HPDE6-E6E7 (cell line): ENCODE data around the gene PGRMC2.
A peak's percentile ranks its signal among the peaks of the same experiment; 100 is the strongest.
"Not testable (repeated sequence)": the region's sequence is repeated elsewhere in the genome, so short reads cannot be mapped to it uniquely, and the experiment has no call there.

ENCODE experiments used
- DNase-seq: peaks from one replicate; pipeline ENCODE4 v3.0.0; 2011; ENCODE audit warnings: missing footprints; ENCODE audit errors: extremely low spot score

The PGRMC2 gene

DNA sequence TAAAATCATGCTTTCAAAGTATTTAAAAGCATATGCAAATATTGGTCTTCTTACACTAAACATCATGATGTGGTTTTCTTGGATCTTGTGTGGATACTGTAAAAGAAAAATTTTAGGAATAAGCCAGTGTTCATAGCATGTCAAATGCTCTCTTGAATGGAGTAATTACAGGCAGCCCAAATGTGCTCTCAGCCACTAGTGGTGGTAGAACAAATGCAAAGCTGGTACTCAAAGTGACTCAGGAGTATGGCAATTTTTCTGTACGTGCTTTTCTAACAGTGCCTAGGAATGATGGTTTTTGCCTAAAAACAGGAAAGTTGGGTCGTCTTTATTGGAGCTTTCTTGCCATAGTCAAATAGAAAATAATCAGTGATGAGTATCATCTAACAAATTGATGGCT lies 19.9 kb downstream of the PGRMC2 start:
- DNase-seq, result no peak

DNA sequence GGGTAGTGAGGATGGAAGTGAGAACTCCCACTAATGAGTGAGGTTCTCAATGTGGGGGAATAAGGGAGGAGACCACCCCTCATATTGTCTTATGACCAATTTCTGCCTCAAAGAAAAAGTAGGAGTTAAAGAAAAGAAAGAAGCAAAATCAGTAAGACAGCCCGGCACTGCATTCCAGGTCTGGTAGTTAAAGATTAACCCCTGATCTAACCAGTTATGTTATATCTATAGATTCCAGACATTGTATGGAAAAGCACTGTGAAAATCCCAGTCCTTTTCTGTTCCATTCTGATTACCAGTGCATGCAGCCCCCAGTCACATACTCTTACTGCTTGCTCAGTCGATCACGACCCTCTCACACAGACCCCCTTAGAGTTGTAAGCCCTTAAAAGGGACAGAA lies 20.4 kb downstream of the PGRMC2 start:
- DNase-seq, result not testable (repeated sequence)

DNA sequence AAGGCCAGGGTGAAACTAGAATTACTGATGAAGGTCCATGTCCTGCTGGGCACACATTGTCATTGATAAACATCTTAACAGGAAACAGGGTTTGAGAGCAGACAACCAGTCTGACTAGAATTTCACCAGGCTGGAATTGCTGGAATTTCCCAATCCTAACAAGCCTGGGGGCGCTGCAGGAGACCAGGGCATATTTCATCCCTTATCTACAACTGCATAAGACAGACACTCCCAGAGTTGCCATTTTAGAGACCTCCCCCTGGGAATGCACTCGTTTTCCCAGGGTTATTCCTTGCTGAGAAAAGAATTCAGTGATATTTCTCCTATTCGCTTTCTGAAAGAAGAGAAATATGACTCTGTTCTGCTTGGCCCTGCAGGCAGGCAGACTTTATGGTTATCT lies 22.1 kb downstream of the PGRMC2 start:
- not testable (repeated sequence) for DNase-seq

DNA sequence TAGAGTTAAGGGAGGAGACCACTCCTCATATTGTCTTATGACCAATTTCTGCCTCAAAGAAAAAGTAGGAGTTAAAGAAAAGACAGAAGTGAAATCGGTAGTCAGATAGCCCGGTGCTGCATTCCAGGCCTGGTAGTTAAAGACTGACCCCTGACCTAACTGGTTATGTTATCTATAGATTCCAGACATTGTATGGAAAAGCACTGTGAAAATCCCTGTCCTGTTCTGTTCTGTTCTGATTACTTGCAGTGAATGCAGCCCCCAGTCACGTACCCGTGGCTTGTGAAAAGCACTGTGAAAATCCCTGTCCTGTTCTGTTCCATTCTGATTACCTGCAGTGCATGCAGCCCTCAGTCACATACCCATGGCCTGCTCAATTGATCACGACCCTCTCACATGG lies 27.7 kb downstream of the PGRMC2 start:
- DNase-seq, result not testable (repeated sequence)

- DNase-seq, result not testable (repeated sequence)
Measured at GRCh38 chr4:128258166-128258565, 29.4 kb downstream of the PGRMC2 start.

DNA sequence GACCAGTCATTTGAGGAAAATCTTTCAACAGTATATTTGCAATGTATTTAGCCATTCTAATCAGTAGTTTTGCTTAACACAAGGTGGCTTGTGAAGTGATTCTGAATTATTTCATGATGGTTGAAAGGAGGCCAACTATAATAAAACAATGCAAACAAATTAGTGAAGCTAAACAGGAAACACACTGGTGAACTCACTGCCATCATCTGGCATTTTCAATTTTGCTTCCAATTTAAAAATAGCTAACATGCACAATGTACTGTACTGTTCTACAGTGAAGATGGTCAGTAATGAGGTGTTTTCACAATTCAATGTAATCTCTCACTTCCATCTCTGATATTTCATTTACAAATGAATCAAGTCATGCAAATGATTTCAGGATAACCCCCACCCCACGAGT lies 31.1 kb downstream of the PGRMC2 start:
- no peak for DNase-seq

DNA sequence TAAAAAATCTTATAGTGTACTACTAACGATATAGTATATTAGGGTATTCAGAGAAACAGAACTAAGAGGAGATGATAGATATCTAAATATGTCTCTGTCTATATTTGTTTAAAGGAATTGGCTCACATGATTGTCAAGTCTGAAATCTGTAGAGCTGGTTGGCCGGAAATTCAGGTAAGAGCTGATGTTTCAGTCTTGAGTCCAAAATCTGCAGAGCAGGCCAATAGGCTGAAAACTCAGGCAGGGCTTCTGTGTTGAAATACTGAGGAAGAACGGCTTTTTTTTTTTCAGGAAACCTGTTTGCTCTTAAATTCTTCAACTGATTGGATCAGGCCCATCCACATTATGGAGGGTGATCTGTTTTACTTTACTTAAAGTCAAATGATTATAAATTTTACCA lies 31.7 kb downstream of the PGRMC2 start:
- DNase-seq, result no peak

- no peak for DNase-seq
Measured at GRCh38 chr4:128249787-128250668, 37.6 kb downstream of the PGRMC2 start.

DNA sequence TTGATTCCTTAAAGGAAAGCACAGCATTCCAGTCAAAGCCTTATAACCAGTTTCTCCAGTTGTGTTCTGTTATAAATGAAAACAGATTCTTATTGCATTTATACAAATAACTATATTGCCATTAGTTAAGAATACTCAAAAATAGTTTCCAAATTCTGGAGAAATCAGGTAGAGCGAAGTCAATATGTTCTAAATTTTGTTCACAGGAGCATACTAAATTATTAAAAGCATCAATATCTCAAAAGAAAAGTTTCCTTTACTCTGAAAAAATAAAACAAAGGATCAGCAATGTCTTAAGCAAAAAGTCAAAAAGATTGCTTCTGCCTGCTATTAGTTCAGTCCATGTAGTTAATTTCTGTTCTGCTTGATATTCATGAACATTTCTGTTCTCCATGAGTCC lies 39.7 kb downstream of the PGRMC2 start:
- DNase-seq, result no peak

GRCh38 chr4:128245391-128245790 lies 42.2 kb downstream of the PGRMC2 start:
- DNase-seq, result not testable (repeated sequence)

- DNase-seq, result no peak
Measured at GRCh38 chr4:128244379-128244778, 43.2 kb downstream of the PGRMC2 start.

- no peak for DNase-seq
Measured at GRCh38 chr4:128242601-128243000, 45.0 kb downstream of the PGRMC2 start.

- no peak for DNase-seq
Measured at GRCh38 chr4:128241981-128242380, 45.6 kb downstream of the PGRMC2 start.

- DNase-seq, result peak; percentile 68
Measured at GRCh38 chr4:128241425-128241913, 46.1 kb downstream of the PGRMC2 start.

- no peak for DNase-seq
Measured at GRCh38 chr4:128241019-128241418, 46.6 kb downstream of the PGRMC2 start.

- no peak for DNase-seq
Measured at GRCh38 chr4:128234836-128235235, 52.8 kb downstream of the PGRMC2 start.

DNA sequence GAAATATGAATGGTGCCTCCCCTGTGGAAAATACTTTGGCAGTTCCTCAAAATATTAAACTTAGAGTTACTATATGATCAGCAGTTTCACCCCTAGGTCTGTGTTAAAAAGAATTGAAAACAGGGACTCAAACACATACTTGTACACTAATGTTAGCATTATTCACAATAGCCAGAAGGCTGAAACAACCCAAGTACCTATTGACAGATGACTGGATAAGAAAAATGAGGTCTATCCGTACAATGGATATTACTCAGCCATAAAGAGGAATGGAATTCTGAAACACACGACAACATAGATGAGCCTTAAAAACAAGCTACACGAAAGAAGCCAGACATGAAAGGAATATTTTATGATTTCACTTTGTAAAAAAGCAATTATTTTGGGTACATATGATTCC lies 54.9 kb downstream of the PGRMC2 start:
- no peak for DNase-seq

- no peak for DNase-seq
Measured at GRCh38 chr4:128228845-128229795, 58.5 kb downstream of the PGRMC2 start.

DNA sequence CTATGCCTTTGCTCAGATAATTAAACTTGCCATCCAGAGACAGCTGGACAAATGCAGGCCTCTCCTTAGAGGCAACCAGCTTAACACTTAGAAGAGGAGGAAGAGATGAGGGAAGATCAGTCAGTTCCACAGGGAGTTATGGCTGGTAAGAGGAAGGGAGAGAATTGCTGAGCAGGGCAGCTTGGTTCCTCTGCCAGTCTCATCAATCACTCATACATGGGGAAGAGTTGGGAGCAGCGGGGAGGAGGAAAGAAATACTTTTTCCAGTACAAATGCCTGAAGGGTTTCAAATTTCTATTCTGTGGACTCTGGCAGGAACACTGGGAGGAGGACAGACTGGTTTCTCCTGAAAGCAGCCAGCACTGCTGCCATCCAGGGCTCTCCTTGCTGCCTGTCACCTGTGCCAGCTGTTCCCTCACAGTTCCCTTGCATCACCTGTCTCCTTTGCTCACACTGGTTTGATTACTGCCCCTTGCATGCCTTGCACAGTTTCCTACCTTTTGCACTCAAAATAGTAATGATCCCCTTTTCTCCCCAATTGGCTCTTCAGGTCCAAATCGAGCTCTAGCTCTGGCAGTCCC lies 59.5 kb downstream of the PGRMC2 start:
- peak; percentile 2 for DNase-seq

GRCh38 chr4:128225148-128225547 lies 62.5 kb downstream of the PGRMC2 start:
- no peak for DNase-seq

- no peak for DNase-seq
Measured at GRCh38 chr4:128221586-128221985, 66.0 kb downstream of the PGRMC2 start.
